GM23338 (cell line): ENCODE data around the gene TNC. TPM values are rescaled to one million over a fixed set of nuclear protein-coding genes. Genes with fewer than 3 reads are reported as not detected.

Experiments
- ATAC-seq: fragments of 200-7000 bp; cut with Tn5 transposase; 3 replicates; pipeline ENCODE4 v1.9.1; 2020
- DNase-seq: peaks from one replicate; pipeline ENCODE4 v3.0.0-alpha.2; 2015; ENCODE audit warnings: low spot score
- H2AFZ ChIP-seq: fragments of 200-600 bp; sonication (generic); 2 replicates; pipeline ENCODE4 v1.8.0; 2016; ENCODE audit warnings: antibody characterized with exemption, mild to moderate bottlenecking, moderate library complexity
- H3F3A ChIP-seq: fragments of 200-600 bp; sonication (generic); replicated peaks from 2 replicates; pipeline ENCODE4 v1.8.0; 2017; ENCODE audit warnings: antibody characterized with exemption, mixed run types, low read depth
- H3K27ac ChIP-seq: fragments of 200-600 bp; sonication (generic); 2 replicates; pipeline ENCODE4 v1.6.1; 2016; ENCODE audit warnings: low read depth
- H3K27me3 ChIP-seq: fragments of 200-600 bp; sonication (generic); 2 replicates; pipeline ENCODE4 v1.8.0; 2016; ENCODE audit warnings: mild to moderate bottlenecking, mixed run types, moderate library complexity; ENCODE audit not compliant: insufficient read depth
- H3K36me3 ChIP-seq: fragments of 200-600 bp; sonication (generic); 2 replicates; pipeline ENCODE4 v1.8.0; 2016; ENCODE audit warnings: mild to moderate bottlenecking; ENCODE audit not compliant: insufficient read depth
- H3K4me1 ChIP-seq: fragments of 200-600 bp; sonication (generic); 2 replicates; pipeline ENCODE4 v1.8.0; 2016; ENCODE audit warnings: mild to moderate bottlenecking, moderate library complexity; ENCODE audit not compliant: insufficient read depth
- H3K4me2 ChIP-seq: fragments of 200-600 bp; sonication (generic); 2 replicates; pipeline ENCODE4 v1.7.1; 2017; ENCODE audit warnings: mixed run types
- H3K4me3 ChIP-seq: fragments of 200-600 bp; sonication (generic); 2 replicates; pipeline ENCODE4 v1.6.1; 2016; ENCODE audit warnings: mixed run types
- H3K79me2 ChIP-seq: fragments of 200-600 bp; sonication (generic); replicated peaks from 2 replicates; pipeline ENCODE4 v1.8.0; 2017; ENCODE audit warnings: mild to moderate bottlenecking; ENCODE audit not compliant: insufficient read depth
- H3K9me2 ChIP-seq: fragments of 200-600 bp; sonication (generic); 2 replicates; pipeline ENCODE4 v1.8.0; 2017; ENCODE audit not compliant: insufficient read depth
- H4K20me1 ChIP-seq: fragments of 200-600 bp; sonication (generic); replicated peaks from 2 replicates; pipeline ENCODE4 v1.8.0; 2017; ENCODE audit warnings: mild to moderate bottlenecking; ENCODE audit not compliant: insufficient read depth
- H3K27ac Mint-ChIP-seq: 2 replicates; pipeline ENCODE4 v1.8.0; 2020; ENCODE audit warnings: inconsistent platforms, mild to moderate bottlenecking, moderate library complexity, mixed read lengths
- H3K27me3 Mint-ChIP-seq: 3 replicates; pipeline ENCODE4 v1.8.0; 2022; ENCODE audit warnings: low read depth, mild to moderate bottlenecking, moderate library complexity, mixed read lengths, inconsistent platforms; ENCODE audit not compliant: insufficient read depth, poor library complexity
- H3K36me3 Mint-ChIP-seq: 3 replicates; pipeline ENCODE4 v1.8.0; 2021; ENCODE audit warnings: low read depth, mild to moderate bottlenecking, inconsistent platforms, moderate library complexity, mixed read lengths
- H3K4me1 Mint-ChIP-seq: 3 replicates; pipeline ENCODE4 v1.8.0; 2020; ENCODE audit warnings: mild to moderate bottlenecking, inconsistent platforms, mixed read lengths
- H3K4me3 Mint-ChIP-seq: 3 replicates; pipeline ENCODE4 v1.8.0; 2021; ENCODE audit warnings: moderate library complexity, mild to moderate bottlenecking, inconsistent platforms, mixed read lengths
- H3K9me3 Mint-ChIP-seq: 3 replicates; pipeline ENCODE4 v1.8.0; 2020; ENCODE audit warnings: moderate library complexity, mild to moderate bottlenecking, inconsistent platforms, mixed read lengths
- CREB1 ChIP-seq: fragments of 250-450 bp; sonication (Bioruptor Pico); IDR thresholded peaks from 2 replicates; pipeline ENCODE4 v1.5.0; 2020; ENCODE audit warnings: low read depth, mild to moderate bottlenecking, moderate library complexity
- CTCF ChIP-seq, 2 experiments: fragments of 200-600 bp in 1 of 2; sonication (generic) in 1 of 2; conservative IDR thresholded peaks; 2 replicates each; pipeline versions ENCODE4 v1.5.1 to v1.6.1; 2016 to 2017; ENCODE audit warnings: antibody characterized with exemption in 2 of 2, low read depth in 2 of 2, mild to moderate bottlenecking in 2 of 2, moderate library complexity in 1 of 2
- EZH2phosphoT487 ChIP-seq: fragments of 200-600 bp; sonication (generic); IDR thresholded peaks from one replicate; pipeline ENCODE4 v1.8.1; 2018; ENCODE audit warnings: antibody characterized with exemption; ENCODE audit not compliant: unreplicated experiment
- NANOG ChIP-seq: IDR thresholded peaks from 2 replicates; pipeline ENCODE4 v1.6.1; 2016; ENCODE audit warnings: antibody characterized with exemption, borderline replicate concordance
- POLR2AphosphoS5 ChIP-seq: IDR thresholded peaks from 2 replicates; pipeline ENCODE4 v1.6.1; 2016; ENCODE audit warnings: antibody characterized with exemption, low read depth
- STAT1 ChIP-seq: IDR thresholded peaks from one replicate; pipeline ENCODE4 v1.6.1; 2016; ENCODE audit warnings: antibody characterized with exemption; ENCODE audit not compliant: unreplicated experiment
- ZNF331 ChIP-seq: fragments of 250-450 bp; sonication (Bioruptor Pico); IDR thresholded peaks from 2 replicates; pipeline ENCODE4 v1.5.0; 2020; ENCODE audit warnings: low read depth, mild to moderate bottlenecking, moderate library complexity
- ZNF462 ChIP-seq: fragments of 250-450 bp; sonication (Bioruptor Pico); IDR thresholded peaks from 2 replicates; pipeline ENCODE4 v1.5.0; 2020; ENCODE audit warnings: mild to moderate bottlenecking, moderate library complexity
- polyA plus RNA-seq: library from polyadenylated mRNA; unstranded; fragments of >200 nt; fragmentation: Nextera tagmentation; extraction: Ambion mirVana; gene quantifications from 2 replicates; pipeline ENCODE4 v1.2.1, GENCODE V29; 2016
- total RNA-seq: library from RNA; depleted of rRNA; stranded (reverse); fragments of >200 nt; shearing (Covaris generic); gene quantifications from 2 replicates; pipeline ENCODE4 v1.2.3, GENCODE V29; 2014
- TF ChIP-seq, protein P1 (sequence below): IDR thresholded peaks from one replicate; pipeline ENCODE4 v1.6.1; 2018; ENCODE audit warnings: antibody characterized with exemption; ENCODE audit not compliant: unreplicated experiment

The TNC gene
- total and polyA plus RNA-seq, 2 experiments from 2014 or later = 0.89 to 2.7 TPM

- H3K4me3 Mint-ChIP-seq = no peak overlapping the region
- no peak overlapping the region for H3K4me2 ChIP-seq
- H3F3A ChIP-seq = no peaks in the 10 kb centered on the region
- H3K4me1 ChIP-seq = peaks cover 17% of the 10 kb centered on the region
- no peaks in the 10 kb centered on the region for H3K9me2 ChIP-seq
- TF ChIP-seq CREB1 (CRISPR knock-in tag) = no peak
- no peak for TF ChIP-seq ZNF331 (CRISPR knock-in tag)
- TF ChIP-seq, protein P1, sequence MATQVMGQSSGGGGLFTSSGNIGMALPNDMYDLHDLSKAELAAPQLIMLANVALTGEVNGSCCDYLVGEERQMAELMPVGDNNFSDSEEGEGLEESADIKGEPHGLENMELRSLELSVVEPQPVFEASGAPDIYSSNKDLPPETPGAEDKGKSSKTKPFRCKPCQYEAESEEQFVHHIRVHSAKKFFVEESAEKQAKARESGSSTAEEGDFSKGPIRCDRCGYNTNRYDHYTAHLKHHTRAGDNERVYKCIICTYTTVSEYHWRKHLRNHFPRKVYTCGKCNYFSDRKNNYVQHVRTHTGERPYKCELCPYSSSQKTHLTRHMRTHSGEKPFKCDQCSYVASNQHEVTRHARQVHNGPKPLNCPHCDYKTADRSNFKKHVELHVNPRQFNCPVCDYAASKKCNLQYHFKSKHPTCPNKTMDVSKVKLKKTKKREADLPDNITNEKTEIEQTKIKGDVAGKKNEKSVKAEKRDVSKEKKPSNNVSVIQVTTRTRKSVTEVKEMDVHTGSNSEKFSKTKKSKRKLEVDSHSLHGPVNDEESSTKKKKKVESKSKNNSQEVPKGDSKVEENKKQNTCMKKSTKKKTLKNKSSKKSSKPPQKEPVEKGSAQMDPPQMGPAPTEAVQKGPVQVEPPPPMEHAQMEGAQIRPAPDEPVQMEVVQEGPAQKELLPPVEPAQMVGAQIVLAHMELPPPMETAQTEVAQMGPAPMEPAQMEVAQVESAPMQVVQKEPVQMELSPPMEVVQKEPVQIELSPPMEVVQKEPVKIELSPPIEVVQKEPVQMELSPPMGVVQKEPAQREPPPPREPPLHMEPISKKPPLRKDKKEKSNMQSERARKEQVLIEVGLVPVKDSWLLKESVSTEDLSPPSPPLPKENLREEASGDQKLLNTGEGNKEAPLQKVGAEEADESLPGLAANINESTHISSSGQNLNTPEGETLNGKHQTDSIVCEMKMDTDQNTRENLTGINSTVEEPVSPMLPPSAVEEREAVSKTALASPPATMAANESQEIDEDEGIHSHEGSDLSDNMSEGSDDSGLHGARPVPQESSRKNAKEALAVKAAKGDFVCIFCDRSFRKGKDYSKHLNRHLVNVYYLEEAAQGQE = no peak
- TF ChIP-seq EZH2phosphoT487 = no peak
- no peak for TF ChIP-seq ZNF462 (CRISPR knock-in tag)
- no peak for TF ChIP-seq NANOG
- no peak for TF ChIP-seq CTCF (conservative IDR thresholded peaks at IDR 0.05; ENCODE audit: low read depth in 2 of 2)
- no peak for TF ChIP-seq POLR2AphosphoS5
- no peak for TF ChIP-seq STAT1
- DNase-seq (no peak), ATAC-seq (no peak)
- no peaks in the 10 kb centered on the region for H3K36me3 Mint-ChIP-seq
- H3K79me2 ChIP-seq = no peaks in the 10 kb centered on the region
- H3K27ac ChIP-seq = no peak overlapping the region
- no peak overlapping the region for H3K4me3 ChIP-seq
- H2AFZ ChIP-seq = no peak overlapping the region
- no peaks in the 10 kb centered on the region for H3K36me3 ChIP-seq
- H4K20me1 ChIP-seq = no peaks in the 10 kb centered on the region
- H3K9me3 Mint-ChIP-seq = no peaks in the 10 kb centered on the region
- no peak overlapping the region for H3K27ac Mint-ChIP-seq
- peaks cover 39% of the 10 kb centered on the region for H3K27me3 ChIP-seq
- peaks cover 19% of the 10 kb centered on the region for H3K4me1 Mint-ChIP-seq
- H3K27me3 Mint-ChIP-seq = peaks cover 26% of the 10 kb centered on the region
Measured at GRCh38 chr9:115114546-115114945, 3.4 kb downstream of the TNC start.
